ENCODE data around the gene SHISAL1.

DNA sequence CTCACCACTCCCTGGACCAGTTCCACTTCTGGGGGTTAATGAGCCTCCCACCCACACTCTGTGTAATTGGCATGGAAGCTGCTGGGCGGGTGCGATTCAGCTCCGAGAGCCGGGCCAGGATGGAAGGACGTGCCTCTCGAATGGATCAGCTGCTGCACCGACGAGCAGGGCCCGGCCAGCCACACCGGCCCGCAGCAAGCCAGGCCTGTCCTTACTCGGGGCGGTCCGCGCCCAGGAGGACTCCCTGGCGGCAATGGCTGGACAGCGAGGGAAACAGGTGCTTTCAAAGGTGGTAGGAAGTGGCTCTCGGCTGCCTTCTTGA is 4.3 kb upstream of the SHISAL1 start:
- TF ChIP-seq, protein P1, sequence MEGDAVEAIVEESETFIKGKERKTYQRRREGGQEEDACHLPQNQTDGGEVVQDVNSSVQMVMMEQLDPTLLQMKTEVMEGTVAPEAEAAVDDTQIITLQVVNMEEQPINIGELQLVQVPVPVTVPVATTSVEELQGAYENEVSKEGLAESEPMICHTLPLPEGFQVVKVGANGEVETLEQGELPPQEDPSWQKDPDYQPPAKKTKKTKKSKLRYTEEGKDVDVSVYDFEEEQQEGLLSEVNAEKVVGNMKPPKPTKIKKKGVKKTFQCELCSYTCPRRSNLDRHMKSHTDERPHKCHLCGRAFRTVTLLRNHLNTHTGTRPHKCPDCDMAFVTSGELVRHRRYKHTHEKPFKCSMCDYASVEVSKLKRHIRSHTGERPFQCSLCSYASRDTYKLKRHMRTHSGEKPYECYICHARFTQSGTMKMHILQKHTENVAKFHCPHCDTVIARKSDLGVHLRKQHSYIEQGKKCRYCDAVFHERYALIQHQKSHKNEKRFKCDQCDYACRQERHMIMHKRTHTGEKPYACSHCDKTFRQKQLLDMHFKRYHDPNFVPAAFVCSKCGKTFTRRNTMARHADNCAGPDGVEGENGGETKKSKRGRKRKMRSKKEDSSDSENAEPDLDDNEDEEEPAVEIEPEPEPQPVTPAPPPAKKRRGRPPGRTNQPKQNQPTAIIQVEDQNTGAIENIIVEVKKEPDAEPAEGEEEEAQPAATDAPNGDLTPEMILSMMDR (IDR thresholded peaks at IDR 0.05), result no peak
- TF ChIP-seq ZFX (IDR thresholded peaks at IDR 0.05; ENCODE audit: borderline replicate concordance), result no peak

Measured in 22Rv1 (cell line).